Ascending aorta (tissue), 2 donors: Measurements from ENCODE around the gene NUDT3. TPM values are rescaled to one million over a fixed set of nuclear protein-coding genes. Genes with fewer than 3 reads are reported as not detected.

Experiments used
- DNase-seq, 2 donors: peaks; one replicate each; pipeline ENCODE4 v3.0.0-alpha.2; 2019; ENCODE audit warnings: low spot score in 2 of 2
- H3K27ac ChIP-seq, 2 donors: fragments of 200-600 bp; sonication (generic); one replicate each; pipeline ENCODE4 v1.5.1; 2016 to 2017; ENCODE audit warnings: mild to moderate bottlenecking in 1 of 2
- H3K27me3 ChIP-seq: fragments of 200-600 bp; sonication (generic); one replicate; pipeline ENCODE4 v1.5.1; 2017
- H3K36me3 ChIP-seq, 2 donors: fragments of 200-600 bp; sonication (generic); one replicate each; pipeline ENCODE4 v1.5.1; 2016
- H3K4me1 ChIP-seq, 2 donors: fragments of 200-600 bp; sonication (generic); one replicate each; pipeline ENCODE4 v1.5.1; 2016 to 2017; ENCODE audit warnings: mild to moderate bottlenecking in 1 of 2
- H3K4me3 ChIP-seq, 2 donors: fragments of 200-600 bp; sonication (generic); one replicate each; pipeline ENCODE4 v1.5.1; 2016 to 2017; ENCODE audit warnings: mild to moderate bottlenecking in 1 of 2
- H3K9me3 ChIP-seq, 2 donors: fragments of 200-600 bp; sonication (generic); one replicate each; pipeline ENCODE4 v1.5.1; 2016
- CTCF ChIP-seq, 3 experiments: fragments of 200-600 bp in 2 of 3; fragments of 450-650 bp in 1 of 3; sonication (generic) in 2 of 3; IDR thresholded peaks; one replicate each; pipeline ENCODE4 v1.5.1; 2016 to 2019; ENCODE audit warnings: antibody characterized with exemption in 3 of 3, mild to moderate bottlenecking in 1 of 3, moderate library complexity in 1 of 3
- intact Hi-C: fragments of 100-400 bp; cut with DNase I; formaldehyde crosslinking; loops from one replicate; pipeline ENCODE4 v1.15.1; 2023
- total RNA-seq: library from RNA; depleted of rRNA; stranded (reverse); fragments of >200 nt; gene quantifications from one replicate; pipeline ENCODE4 v1.1.0, GENCODE V29; 2016

Gene NUDT3
- total RNA-seq, 1 donor from 2014 or later: 18.8 TPM

GRCh38 chr6:34350137-34350933 lies 42.1 kb downstream of the NUDT3 start:
- intact Hi-C loops: no loop called here
- no peak for TF ChIP-seq CTCF (IDR thresholded peaks at IDR 0.05)
- Histone ChIP-seq H3K4me3 (no peak overlapping the region), H3K27me3 (no peaks in the 10 kb centered on the region), H3K27ac (no peak overlapping the region), H3K36me3 (no peaks in the 10 kb centered on the region), H3K9me3 (no peaks in the 10 kb centered on the region), H3K4me1 (no peaks in the 10 kb centered on the region)
- no peak for DNase-seq

GRCh38 chr6:34349211-34349610 lies 43.3 kb downstream of the NUDT3 start:
- no peak for TF ChIP-seq CTCF (IDR thresholded peaks at IDR 0.05)
- intact Hi-C loops: no loop called here
- Histone ChIP-seq H3K36me3 (no peaks in the 10 kb centered on the region), H3K9me3 (no peaks in the 10 kb centered on the region), H3K4me1 (no peaks in the 10 kb centered on the region), H3K4me3 (no peak overlapping the region), H3K27ac (no peak overlapping the region), H3K27me3 (no peaks in the 10 kb centered on the region)
- DNase-seq: no peak

GRCh38 chr6:34347303-34347702 lies 45.2 kb downstream of the NUDT3 start:
- Histone ChIP-seq H3K9me3 (no peaks in the 10 kb centered on the region), H3K4me3 (no peak overlapping the region), H3K36me3 (no peaks in the 10 kb centered on the region), H3K4me1 (no peaks in the 10 kb centered on the region), H3K27me3 (no peaks in the 10 kb centered on the region), H3K27ac (no peak overlapping the region)
- no peak for TF ChIP-seq CTCF (IDR thresholded peaks at IDR 0.05)
- no peak for DNase-seq
- intact Hi-C loops: no loop called here

GRCh38 chr6:34346175-34347119 lies 46.0 kb downstream of the NUDT3 start:
- Histone ChIP-seq H3K4me1 (peaks cover 3 to 5% of the 10 kb centered on the region in 2 donors), H3K9me3 (no peaks in the 10 kb centered on the region), H3K27ac (no peak overlapping the region), H3K4me3 (no peak overlapping the region), H3K36me3 (no peaks in the 10 kb centered on the region), H3K27me3 (no peaks in the 10 kb centered on the region)
- no peak for TF ChIP-seq CTCF (IDR thresholded peaks at IDR 0.05)
- intact Hi-C loops: no loop called here
- DNase-seq: no peak

GRCh38 chr6:34343806-34344205 lies 48.7 kb downstream of the NUDT3 start:
- Histone ChIP-seq H3K36me3 (no peaks in the 10 kb centered on the region), H3K27ac (no peak overlapping the region), H3K9me3 (no peaks in the 10 kb centered on the region), H3K4me1 (peaks cover 6 to 13% of the 10 kb centered on the region in 2 donors), H3K27me3 (no peaks in the 10 kb centered on the region), H3K4me3 (no peak overlapping the region)
- no peak for DNase-seq
- no peak for TF ChIP-seq CTCF (IDR thresholded peaks at IDR 0.05)
- intact Hi-C loops: no loop called here
